Breast epithelium (tissue), 4 donors: ENCODE data around the gene MERTK. TPM values are rescaled to one million over a fixed set of nuclear protein-coding genes. Genes with fewer than 3 reads are reported as not detected.

ENCODE experiments used
- DNase-seq, 2 donors: peaks; one replicate each; pipeline ENCODE4 v3.0.0-alpha.2; 2019; ENCODE audit warnings: low spot score in 2 of 2
- H3K27ac ChIP-seq, 2 donors: fragments of 200-600 bp; sonication (generic) in 1 of 2; one replicate each; pipeline ENCODE4 v1.5.1; 2016 to 2019; ENCODE audit warnings: mild to moderate bottlenecking in 1 of 2
- H3K27me3 ChIP-seq, 2 donors: fragments of 200-600 bp; sonication (generic) in 1 of 2; one replicate each; pipeline versions ENCODE4 v1.5.1 to v1.6.0; 2017 to 2019; ENCODE audit warnings: control low read depth in 1 of 2, mild to moderate bottlenecking in 1 of 2
- H3K36me3 ChIP-seq: fragments of 200-600 bp; one replicate; pipeline ENCODE4 v1.5.1; 2019
- H3K4me1 ChIP-seq, 2 donors: fragments of 200-600 bp; sonication (generic); one replicate each; pipeline ENCODE4 v1.5.1; 2016 to 2019; ENCODE audit warnings: control low read depth in 1 of 2
- H3K4me3 ChIP-seq, 3 donors: fragments of 200-600 bp; sonication (generic); 1 replicate in 2 of 3; 2 replicates in 1 of 3; pipeline ENCODE4 v1.5.1; 2016 to 2019; ENCODE audit warnings: mild to moderate bottlenecking in 3 of 3, moderate library complexity in 2 of 3
- H3K9me3 ChIP-seq, 2 donors: fragments of 200-600 bp; sonication (generic) in 1 of 2; one replicate each; pipeline ENCODE4 v1.5.1; 2016 to 2019; ENCODE audit warnings: control low read depth in 1 of 2
- CTCF ChIP-seq, 3 donors: fragments of 450-650 bp; IDR thresholded peaks; one replicate each; pipeline ENCODE4 v1.5.1; 2016 to 2017; ENCODE audit warnings: antibody characterized with exemption in 3 of 3, mild to moderate bottlenecking in 3 of 3, moderate library complexity in 3 of 3
- POLR2A ChIP-seq: fragments of 450-650 bp; IDR thresholded peaks from one replicate; pipeline ENCODE4 v1.6.1; 2016; ENCODE audit warnings: antibody characterized with exemption, mild to moderate bottlenecking, moderate library complexity
- POLR2AphosphoS5 ChIP-seq, 3 donors: sonication (generic); formaldehyde crosslinking; IDR thresholded peaks; one replicate each; pipeline ENCODE4 v1.6.1; 2017; ENCODE audit warnings: antibody characterized with exemption in 3 of 3
- intact Hi-C: fragments of 100-400 bp; cut with DNase I; formaldehyde crosslinking; loops from one replicate; pipeline ENCODE4 v1.15.1; 2023; ENCODE audit warnings: low total_unique reads
- total RNA-seq, 3 donors: library from RNA; depleted of rRNA; stranded (reverse); fragments of >200 nt; gene quantifications; one replicate each; pipeline ENCODE4 v1.1.0, GENCODE V29; 2016

MERTK gene
- total RNA-seq, 3 donors from 2014 or later, result 21.0 to 84.3 (median 36.3) TPM

- Histone ChIP-seq H3K9me3 (no peaks in the 10 kb centered on the region), H3K36me3 (no peaks in the 10 kb centered on the region), H3K4me3 (no peak overlapping the region), H3K27ac (no peak overlapping the region), H3K27me3 (no peaks in the 10 kb centered on the region), H3K4me1 (no peaks in the 10 kb centered on the region)
- no peak for DNase-seq
- TF ChIP-seq POLR2A, result no peak
- no peak for TF ChIP-seq POLR2AphosphoS5 (IDR thresholded peaks at IDR 0.05)
- TF ChIP-seq CTCF (IDR thresholded peaks at IDR 0.05), result no peak
- intact Hi-C loops, result no loop called here
Measured at GRCh38 chr2:112021781-112022231, 123.4 kb downstream of the MERTK start.

GRCh38 chr2:112023707-112024106 lies 125.3 kb downstream of the MERTK start:
- Histone ChIP-seq H3K4me3 (no peak overlapping the region), H3K4me1 (no peaks in the 10 kb centered on the region), H3K36me3 (no peaks in the 10 kb centered on the region), H3K27me3 (no peaks in the 10 kb centered on the region), H3K9me3 (no peaks in the 10 kb centered on the region), H3K27ac (no peak overlapping the region)
- no peak for TF ChIP-seq CTCF (IDR thresholded peaks at IDR 0.05)
- no peak for TF ChIP-seq POLR2AphosphoS5 (IDR thresholded peaks at IDR 0.05)
- TF ChIP-seq POLR2A, result no peak
- no peak for DNase-seq
- intact Hi-C loops, result no loop called here

GRCh38 chr2:112024231-112024630 lies 125.8 kb downstream of the MERTK start:
- DNase-seq, result no peak
- intact Hi-C loops, result no loop called here
- Histone ChIP-seq H3K36me3 (no peaks in the 10 kb centered on the region), H3K4me3 (no peak overlapping the region), H3K4me1 (no peaks in the 10 kb centered on the region), H3K27me3 (no peaks in the 10 kb centered on the region), H3K9me3 (no peaks in the 10 kb centered on the region), H3K27ac (no peak overlapping the region)
- TF ChIP-seq POLR2AphosphoS5 (IDR thresholded peaks at IDR 0.05) (no peak), CTCF (IDR thresholded peaks at IDR 0.05) (no peak), POLR2A (no peak)

GRCh38 chr2:112024896-112025491 lies 126.6 kb downstream of the MERTK start:
- Histone ChIP-seq H3K27me3 (no peaks in the 10 kb centered on the region), H3K36me3 (no peaks in the 10 kb centered on the region), H3K27ac (no peak overlapping the region), H3K9me3 (no peaks in the 10 kb centered on the region), H3K4me1 (no peaks in the 10 kb centered on the region), H3K4me3 (no peak overlapping the region)
- TF ChIP-seq POLR2A (no peak), CTCF (IDR thresholded peaks at IDR 0.05) (no peak), POLR2AphosphoS5 (IDR thresholded peaks at IDR 0.05) (no peak)
- intact Hi-C loops, result no loop called here
- DNase-seq, result no peak

- H3K36me3 ChIP-seq, result no peaks in the 10 kb centered on the region
- TF ChIP-seq POLR2AphosphoS5 (IDR thresholded peaks at IDR 0.05) (no peak), CTCF (IDR thresholded peaks at IDR 0.05) (no peak), POLR2A (no peak)
Measured at GRCh38 chr2:112026509-112026908, 128.1 kb downstream of the MERTK start.

More at GRCh38 chr2:112026509-112026908, 128.1 kb downstream of the MERTK start:
- DNase-seq, result no peak
- intact Hi-C loops, result no loop called here
- H3K27ac ChIP-seq, result no peak overlapping the region
- no peaks in the 10 kb centered on the region for H3K4me1 ChIP-seq
- no peaks in the 10 kb centered on the region for H3K27me3 ChIP-seq
- H3K9me3 ChIP-seq, result no peaks in the 10 kb centered on the region
- H3K4me3 ChIP-seq, result no peak overlapping the region
